B cell (primary cell): ENCODE results near the gene HMGCL. TPM values are rescaled to one million over a fixed set of nuclear protein-coding genes. Genes with fewer than 3 reads are reported as not detected.

ENCODE experiments used
- ATAC-seq: fragments of 200-7000 bp; cut with Tn5 transposase; one replicate; pipeline ENCODE4 v1.10.0; 2021; ENCODE audit warnings: low read depth, mild to moderate bottlenecking, moderate number of reproducible peaks, moderate library complexity
- CTCF ChIA-PET: fragments of 350-600 bp; sonication (Branson Sonifier 250); formaldehyde crosslinking; loops from one replicate; lab custom pipeline; 2021; ENCODE audit warnings: antibody characterized with exemption, inconsistent platforms; lab: Charles Lee
- POLR2A ChIA-PET: fragments of 350-600 bp; sonication (Branson Sonifier 250); formaldehyde crosslinking; loops from one replicate; lab custom pipeline; 2021; ENCODE audit warnings: antibody characterized with exemption; lab: Charles Lee
- DNase-seq: peaks from one replicate; pipeline ENCODE4 v3.0.0; 2013
- H2AFZ ChIP-seq: 2 replicates; pipeline ENCODE4 v1.6.1; 2012; ENCODE audit warnings: mild to moderate bottlenecking, low read depth, low read length; ENCODE audit not compliant: insufficient read depth, poor library complexity, severe bottlenecking
- H3K27ac ChIP-seq, 2 donors: 1 replicate in 1 of 2; 2 replicates in 1 of 2; pipeline ENCODE4 v1.5.1; 2012 to 2013; ENCODE audit warnings: low read length in 2 of 2, mild to moderate bottlenecking in 2 of 2, moderate library complexity in 1 of 2
- H3K27me3 ChIP-seq, 4 experiments: fragments of 200-600 bp in 1 of 4; sonication (generic) in 1 of 4; replicated peaks in 1 of 4; 1 replicate in 2 of 4; 2 replicates in 2 of 4; pipeline versions ENCODE4 v1.6.1 to v1.7.0; 2013 to 2016; ENCODE audit warnings: low read length in 3 of 4, mild to moderate bottlenecking in 2 of 4, mixed read lengths in 1 of 4, moderate library complexity in 1 of 4; ENCODE audit not compliant: insufficient read depth in 4 of 4, control insufficient read depth in 3 of 4; ENCODE audit errors: control extremely low read depth in 1 of 4
- H3K36me3 ChIP-seq, 2 experiments: replicated peaks in 1 of 2; 1 replicate in 1 of 2; 2 replicates in 1 of 2; pipeline versions ENCODE4 v1.6.1 to v1.7.1; 2013; ENCODE audit warnings: low read length in 1 of 2; ENCODE audit not compliant: insufficient read depth in 2 of 2, control insufficient read depth in 1 of 2; ENCODE audit errors: control extremely low read depth in 1 of 2, extremely low read depth in 1 of 2
- H3K4me1 ChIP-seq, 2 donors: fragments of 200-600 bp in 1 of 2; sonication (generic) in 1 of 2; 1 replicate in 1 of 2; 2 replicates in 1 of 2; pipeline versions ENCODE4 v1.5.1 to v1.6.1; 2013 to 2017; ENCODE audit warnings: low read length in 2 of 2; ENCODE audit not compliant: control insufficient read depth in 2 of 2, insufficient read depth in 2 of 2
- H3K4me2 ChIP-seq: replicated peaks from 2 replicates; pipeline ENCODE3; 2012; ENCODE audit warnings: mild to moderate bottlenecking, low read depth, low read length; ENCODE audit not compliant: poor library complexity, severe bottlenecking
- H3K4me3 ChIP-seq, 5 experiments: fragments of 200-600 bp in 1 of 5; sonication (generic) in 1 of 5; 1 replicate in 3 of 5; 2 replicates in 2 of 5; pipeline versions ENCODE4 v1.5.1 to v1.7.0; 2011 to 2016; ENCODE audit warnings: low read length in 4 of 5, mild to moderate bottlenecking in 4 of 5, low read depth in 2 of 5, control low read depth in 1 of 5, moderate library complexity in 1 of 5; ENCODE audit not compliant: insufficient read depth in 1 of 5; ENCODE audit errors: control extremely low read depth in 1 of 5, extremely low read depth in 1 of 5
- H3K79me2 ChIP-seq: fragments of 200-600 bp; sonication (generic); one replicate; pipeline ENCODE4 v1.6.0; 2016; ENCODE audit warnings: low read length; ENCODE audit not compliant: control insufficient read depth, insufficient read depth
- H3K9ac ChIP-seq: fragments of 200-600 bp; sonication (generic); 2 replicates; pipeline ENCODE4 v1.6.1; 2017; ENCODE audit warnings: mild to moderate bottlenecking, low read length, moderate library complexity
- H3K9me3 ChIP-seq, 3 donors: one replicate each; pipeline versions ENCODE4 v1.6.1 to v1.7.1; 2013; ENCODE audit warnings: low read length in 2 of 3; ENCODE audit not compliant: control insufficient read depth in 2 of 3, insufficient read depth in 1 of 3; ENCODE audit errors: control extremely low read depth in 1 of 3
- H4K20me1 ChIP-seq: 2 replicates; pipeline ENCODE4 v1.6.0; 2012; ENCODE audit warnings: mild to moderate bottlenecking, low read length; ENCODE audit not compliant: insufficient read depth, control insufficient read depth, poor library complexity, severe bottlenecking
- H3K27ac Mint-ChIP-seq: one replicate; pipeline ENCODE4 v1.8.0; 2021; ENCODE audit warnings: mixed read lengths
- H3K27me3 Mint-ChIP-seq: one replicate; pipeline ENCODE4 v1.8.0; 2021; ENCODE audit warnings: mixed read lengths
- H3K4me1 Mint-ChIP-seq: one replicate; pipeline ENCODE4 v1.8.0; 2021; ENCODE audit warnings: mixed read lengths
- H3K4me3 Mint-ChIP-seq: one replicate; pipeline ENCODE4 v1.8.0; 2021; ENCODE audit warnings: mixed read lengths
- H3K9me3 Mint-ChIP-seq: one replicate; pipeline ENCODE4 v1.8.0; 2022; ENCODE audit warnings: mixed read lengths; ENCODE audit not compliant: insufficient read depth
- CTCF ChIP-seq: fragments of 200-600 bp; IDR thresholded peaks from one replicate; pipeline ENCODE4 v1.8.0; 2022; ENCODE audit warnings: antibody characterized with exemption, mild to moderate bottlenecking
- EZH2 ChIP-seq: IDR thresholded peaks from 2 replicates; pipeline ENCODE4 v1.6.1; 2012; ENCODE audit warnings: borderline replicate concordance, low read depth, mild to moderate bottlenecking, moderate library complexity, low read length; ENCODE audit not compliant: insufficient read depth, poor library complexity, severe bottlenecking
- WGBS: methylation state at CpG from one replicate; pipeline ENCODE4 v1.1.5; 2013; ENCODE audit warnings: missing lambda C conversion rate; ENCODE audit not compliant: insufficient coverage; 5-methylcytosine and 5-hydroxymethylcytosine counted together
- intact Hi-C: fragments of 100-400 bp; cut with micrococcal nuclease; formaldehyde crosslinking; loops from one replicate; pipeline ENCODE4 v1.10.0; 2022
- polyA plus RNA-seq: library from polyadenylated mRNA; depleted of rRNA; stranded (reverse); fragments of >200 nt; gene quantifications from 2 replicates; pipeline ENCODE4 v1.2.3, GENCODE V29; 2012
- total RNA-seq, 2 donors: library from RNA; stranded (reverse); fragments of 120-200 nt in 1 of 2; gene quantifications; 1 replicate in 1 of 2; 2 replicates in 1 of 2; pipeline versions ENCODE4 v1.2.3 to v1.2.4, GENCODE V29; 2013 to 2022

Gene HMGCL
- total and polyA plus RNA-seq, 2 donors (not counting 1 experiment from before 2014, with no cell fraction given) = 18.5 to 35.9 TPM

DNA sequence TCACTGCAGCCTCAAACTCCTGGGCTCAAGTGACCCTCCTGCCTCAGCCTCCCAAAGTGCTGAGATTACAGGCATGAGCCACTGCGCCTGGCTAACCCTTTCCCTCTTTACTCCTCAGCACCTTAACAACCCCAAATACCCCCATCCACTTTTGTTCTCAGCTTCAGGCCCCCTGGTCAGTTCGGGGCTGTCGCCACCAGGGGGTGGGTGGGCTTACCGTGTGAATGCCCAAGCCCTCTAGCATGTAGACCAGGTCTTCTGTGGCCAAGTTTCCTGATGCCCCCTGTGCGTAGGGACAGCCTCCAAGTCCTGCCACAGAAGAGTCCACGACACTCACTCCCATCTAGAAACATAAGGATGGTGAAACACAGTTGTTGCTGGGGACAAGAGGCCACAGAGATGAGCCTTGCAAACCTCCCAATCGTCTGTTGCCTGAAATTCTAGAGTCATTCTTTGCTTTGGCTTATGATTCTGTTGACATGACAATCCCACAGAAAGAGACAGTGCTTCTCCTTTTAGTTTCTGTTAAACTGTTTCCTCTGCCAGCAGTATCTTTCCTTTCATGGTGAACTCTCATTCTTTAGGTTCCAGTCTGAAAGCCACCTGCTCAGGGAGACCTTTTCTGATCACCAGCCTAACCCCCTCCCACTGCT lies 20.9 kb downstream of the HMGCL start:
- POLR2A ChIA-PET = no interaction called here

More for the DNA sequence above, 20.9 kb downstream of the HMGCL start:
- no peak for DNase-seq
- Mint-ChIP-seq H3K9me3 (no peaks in the 10 kb centered on the region), H3K4me3 (no peak overlapping the region), H3K4me1 (peaks cover 15% of the 10 kb centered on the region), H3K27ac (no peak overlapping the region), H3K27me3 (no peaks in the 10 kb centered on the region)
- TF ChIP-seq CTCF (no peak), EZH2 (no peak)
- H3K36me3 ChIP-seq = peaks cover 2 to 18% of the 10 kb centered on the region in 2 experiments
- ATAC-seq = no peak
- CTCF ChIA-PET = interaction anchor here (2.8 kb wide), 1 partner anchor 113 kb away, joined by 10 read pairs; no protein-coding TSS in a partner anchor
- no peak overlapping the region for H3K4me2 ChIP-seq
- intact Hi-C loops = no loop called here
- no peak overlapping the region for H3K9ac ChIP-seq
- no peak overlapping the region for H3K4me3 ChIP-seq
- peaks cover 4% of the 10 kb centered on the region for H3K79me2 ChIP-seq
- 86% methylated on average over 4 of the region's 7 CpGs for WGBS
- H3K27ac ChIP-seq = no peak overlapping the region
- H2AFZ ChIP-seq = no peak overlapping the region
- no peaks in the 10 kb centered on the region for H4K20me1 ChIP-seq
- H3K4me1 ChIP-seq = peaks cover 13 to 17% of the 10 kb centered on the region in 2 donors
- no peaks in the 10 kb centered on the region for H3K27me3 ChIP-seq
- H3K9me3 ChIP-seq = peaks cover 0 to 3% (median 0%) of the 10 kb centered on the region in 3 donors
